Endothelial cell of umbilical vein (primary cell): ENCODE results near the gene ID2. TPM values are rescaled to one million over a fixed set of nuclear protein-coding genes. Genes with fewer than 3 reads are reported as not detected.

Experiments
- BruUV-seq: library from RNA; stranded (reverse); fragments of 400-500 nt; replicated peaks from 2 replicates; lab custom pipeline; 2021; lab: Mats Ljungman, UMichigan
- CTCF ChIA-PET: fragments of 300-600, 350-600 bp; sonication (Branson Sonifier 250); formaldehyde crosslinking; loops from one replicate; lab custom pipeline; 2021; ENCODE audit warnings: antibody characterized with exemption, inconsistent platforms; lab: Charles Lee
- POLR2A ChIA-PET: fragments of 300-600, 350-600 bp; sonication (Branson Sonifier 250); formaldehyde crosslinking; loops from one replicate; lab custom pipeline; 2021; ENCODE audit warnings: antibody characterized with exemption, inconsistent platforms; lab: Charles Lee
- DNase-seq: peaks from one replicate; pipeline ENCODE4 v3.0.0-alpha.2; 2011; ENCODE audit warnings: low read depth, low spot score
- FAIRE-seq: peaks from 2 replicates; lab custom pipeline; 2011; peaks lifted over from hg19 to GRCh38; lab: Jason Lieb, UNC
- H2AFZ ChIP-seq: 2 replicates; pipeline ENCODE4 v1.6.0; 2012; ENCODE audit warnings: low read depth, low read length, control low read depth, inconsistent platforms
- H3K27ac ChIP-seq: 2 replicates; pipeline ENCODE4 v1.5.1; 2011; ENCODE audit warnings: low read depth, mild to moderate bottlenecking, control low read depth, low read length, moderate library complexity; ENCODE audit not compliant: insufficient read depth
- H3K27me3 ChIP-seq, 2 experiments: 2 replicates each; pipeline versions ENCODE4 v1.6.0 to v1.6.1; 2011; ENCODE audit warnings: low read length in 2 of 2, mixed read lengths in 1 of 2; ENCODE audit not compliant: control insufficient read depth in 2 of 2, insufficient read depth in 2 of 2
- H3K36me3 ChIP-seq, 2 experiments: 2 replicates in 1 of 2; 3 replicates in 1 of 2; pipeline ENCODE4 v1.5.1; 2011; ENCODE audit warnings: low read length in 2 of 2, mild to moderate bottlenecking in 1 of 2, moderate library complexity in 1 of 2; ENCODE audit not compliant: control insufficient read depth in 2 of 2, insufficient read depth in 2 of 2; ENCODE audit errors: extremely low read depth in 1 of 2
- H3K4me1 ChIP-seq: 3 replicates; pipeline ENCODE4 v1.5.1; 2011; ENCODE audit warnings: mild to moderate bottlenecking, low read length; ENCODE audit not compliant: control insufficient read depth, insufficient read depth; ENCODE audit errors: extremely low read depth
- H3K4me2 ChIP-seq: 2 replicates; pipeline ENCODE4 v1.6.1; 2011; ENCODE audit warnings: low read length, control low read depth, mixed read lengths; ENCODE audit not compliant: insufficient read depth
- H3K4me3 ChIP-seq, 3 experiments: fragments of 200-600 bp in 1 of 3; sonication (generic), shearing (Covaris generic) in 1 of 3; replicated peaks in 1 of 3; 2 replicates each; pipeline ENCODE4 v1.5.1; 2011 to 2016; ENCODE audit warnings: control low read depth in 3 of 3, low read length in 3 of 3, mild to moderate bottlenecking in 2 of 3, inconsistent platforms in 1 of 3, low read depth in 1 of 3, moderate library complexity in 1 of 3; ENCODE audit not compliant: insufficient read depth in 1 of 3
- H3K79me2 ChIP-seq: 2 replicates; pipeline ENCODE4 v1.6.0; 2012; ENCODE audit warnings: low read length, inconsistent platforms; ENCODE audit not compliant: control insufficient read depth, insufficient read depth
- H3K9ac ChIP-seq: replicated peaks from 2 replicates; pipeline ENCODE3; 2011; ENCODE audit warnings: low read length, control low read depth; ENCODE audit not compliant: insufficient read depth; ENCODE audit errors: extremely low read depth
- H3K9me1 ChIP-seq: replicated peaks from 3 replicates; pipeline ENCODE4 v1.6.0; 2011; ENCODE audit warnings: mild to moderate bottlenecking, low read length; ENCODE audit not compliant: control insufficient read depth, insufficient read depth; ENCODE audit errors: extremely low read depth
- H3K9me3 ChIP-seq: replicated peaks from 2 replicates; pipeline ENCODE4 v1.5.1; 2012; ENCODE audit warnings: low read length, inconsistent platforms; ENCODE audit not compliant: control insufficient read depth, insufficient read depth
- H4K20me1 ChIP-seq: replicated peaks from 2 replicates; pipeline ENCODE3; 2011; ENCODE audit warnings: mild to moderate bottlenecking, low read length; ENCODE audit not compliant: control insufficient read depth, insufficient read depth; ENCODE audit errors: extremely low read depth
- CTCF ChIP-seq, 2 donors: IDR thresholded peaks; 1 replicate in 1 of 2; 2 replicates in 1 of 2; pipeline ENCODE4 v1.5.1; 2011; ENCODE audit warnings: low read length in 2 of 2, mild to moderate bottlenecking in 2 of 2, moderate library complexity in 2 of 2, control low read depth in 1 of 2, inconsistent platforms in 1 of 2, low read depth in 1 of 2; ENCODE audit not compliant: insufficient read depth in 1 of 2; ENCODE audit errors: extremely low read depth in 1 of 2
- EZH2 ChIP-seq: IDR thresholded peaks from 2 replicates; pipeline ENCODE4 v1.6.1; 2012; ENCODE audit warnings: borderline replicate concordance, low read depth, mild to moderate bottlenecking, moderate library complexity, low read length, inconsistent platforms; ENCODE audit not compliant: severe bottlenecking
- FOS ChIP-seq: IDR thresholded peaks from 2 replicates; pipeline ENCODE4 v1.6.1; 2011; ENCODE audit warnings: mild to moderate bottlenecking, low read length, moderate library complexity, borderline replicate concordance; ENCODE audit not compliant: insufficient read depth
- GATA2 ChIP-seq: IDR thresholded peaks from 2 replicates; pipeline ENCODE4 v1.7.0; 2011; ENCODE audit warnings: low read depth, mild to moderate bottlenecking, moderate library complexity, mixed read lengths, low read length; ENCODE audit not compliant: insufficient read length, insufficient read depth
- JUN ChIP-seq: IDR thresholded peaks from 2 replicates; pipeline ENCODE4 v1.6.1; 2011; ENCODE audit warnings: borderline replicate concordance, low read depth; ENCODE audit not compliant: insufficient read length, insufficient read depth
- MYC ChIP-seq: IDR thresholded peaks from one replicate; pipeline ENCODE4 v1.6.1; 2011; ENCODE audit warnings: mild to moderate bottlenecking, low read depth, low read length
- POLR2A ChIP-seq: IDR thresholded peaks from 2 replicates; pipeline ENCODE4 v1.6.1; 2012; ENCODE audit warnings: low read depth, mild to moderate bottlenecking, control low read depth, low read length
- POLR2AphosphoS5 ChIP-seq: IDR thresholded peaks from 2 replicates; pipeline ENCODE4 v1.6.1; 2012; ENCODE audit warnings: low read depth, mild to moderate bottlenecking, control low read depth, low read length, moderate library complexity; ENCODE audit not compliant: insufficient read depth
- dilution Hi-C: fragments of 300-500 bp; cut with MboI; formaldehyde crosslinking; loops from one replicate; pipeline ENCODE4 v1.15.0; 2019; ENCODE audit warnings: low sequenced_read_pairs; ENCODE audit not compliant: extremely low pct_ligation_motif_present
- intact Hi-C: fragments of 100-400 bp; cut with micrococcal nuclease; formaldehyde crosslinking; loops from one replicate; pipeline ENCODE4 v1.10.0; 2022
- polyA plus RNA-seq, 4 experiments: library from polyadenylated mRNA; depleted of rRNA in 3 of 4; stranded (reverse) in 3 of 4; unstranded in 1 of 4; fragments of >200 nt; gene quantifications; 2 replicates each; pipeline versions ENCODE4 v1.2.1 to v1.2.3, GENCODE V29; 2011 to 2012; ENCODE audit warnings: missing spikeins in 1 of 4
- total RNA-seq: library from RNA; stranded (reverse); gene quantifications from 2 replicates; pipeline ENCODE4 v1.2.3, GENCODE V29; 2021
- TF ChIP-seq, protein P1 (sequence below): IDR thresholded peaks from 2 replicates; pipeline ENCODE4 v1.6.1; 2011; ENCODE audit not compliant: insufficient read depth, insufficient read length

The ID2 gene
- total and polyA plus RNA-seq, 2 donors (not counting 3 experiments of a cell fraction or from before 2014, with no cell fraction given), result 4.1 to 29.1 TPM

DNA sequence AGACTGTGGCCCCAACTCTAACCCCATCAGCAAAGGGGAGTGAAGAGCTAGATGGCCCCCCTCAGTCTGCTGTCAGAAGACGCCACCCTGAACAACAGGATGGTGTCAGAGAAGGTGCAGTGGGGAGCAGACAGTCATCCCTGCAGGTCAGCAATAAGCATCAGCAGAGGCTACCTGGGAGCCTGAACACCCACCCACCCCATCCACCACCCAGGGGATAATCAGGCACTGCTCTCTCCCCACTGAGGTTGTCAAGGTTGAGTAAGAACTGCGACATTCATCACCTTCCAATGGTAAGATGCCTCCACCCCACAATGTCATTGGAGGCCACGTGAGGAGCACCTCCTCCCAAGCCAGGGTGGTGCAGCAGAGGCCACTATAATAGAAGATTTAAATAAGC lies 8.5 kb upstream of the ID2 start:
- Histone ChIP-seq H4K20me1 (no peaks in the 10 kb centered on the region), H3K9me3 (no peaks in the 10 kb centered on the region), H3K4me3 (no peak overlapping the region), H3K9me1 (no peaks in the 10 kb centered on the region), H3K36me3 (no peaks in the 10 kb centered on the region), H3K4me1 (peaks cover 21% of the 10 kb centered on the region), H3K9ac (no peak overlapping the region), H3K27ac (no peak overlapping the region), H3K4me2 (no peak overlapping the region), H3K27me3 (peaks cover 13 to 26% of the 10 kb centered on the region in 2 experiments), H2AFZ (no peak overlapping the region), H3K79me2 (no peaks in the 10 kb centered on the region)
- dilution Hi-C loops, result no loop called here
- DNase-seq (no peak), FAIRE-seq (no peak)
- BruUV-seq, result no TSS peak
- CTCF ChIA-PET, result interaction anchor here (1.9 kb wide), 1 partner anchor 1246 kb away, joined by 4 read pairs; no protein-coding TSS in a partner anchor
- TF ChIP-seq GATA2 (no peak), EZH2 (no peak), MYC (no peak), POLR2A (no peak), POLR2AphosphoS5 (no peak)
- TF ChIP-seq, protein P1, sequence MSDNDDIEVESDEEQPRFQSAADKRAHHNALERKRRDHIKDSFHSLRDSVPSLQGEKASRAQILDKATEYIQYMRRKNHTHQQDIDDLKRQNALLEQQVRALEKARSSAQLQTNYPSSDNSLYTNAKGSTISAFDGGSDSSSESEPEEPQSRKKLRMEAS, result no peak
- intact Hi-C loops, result no loop called here
- POLR2A ChIA-PET, result no interaction called here

DNA sequence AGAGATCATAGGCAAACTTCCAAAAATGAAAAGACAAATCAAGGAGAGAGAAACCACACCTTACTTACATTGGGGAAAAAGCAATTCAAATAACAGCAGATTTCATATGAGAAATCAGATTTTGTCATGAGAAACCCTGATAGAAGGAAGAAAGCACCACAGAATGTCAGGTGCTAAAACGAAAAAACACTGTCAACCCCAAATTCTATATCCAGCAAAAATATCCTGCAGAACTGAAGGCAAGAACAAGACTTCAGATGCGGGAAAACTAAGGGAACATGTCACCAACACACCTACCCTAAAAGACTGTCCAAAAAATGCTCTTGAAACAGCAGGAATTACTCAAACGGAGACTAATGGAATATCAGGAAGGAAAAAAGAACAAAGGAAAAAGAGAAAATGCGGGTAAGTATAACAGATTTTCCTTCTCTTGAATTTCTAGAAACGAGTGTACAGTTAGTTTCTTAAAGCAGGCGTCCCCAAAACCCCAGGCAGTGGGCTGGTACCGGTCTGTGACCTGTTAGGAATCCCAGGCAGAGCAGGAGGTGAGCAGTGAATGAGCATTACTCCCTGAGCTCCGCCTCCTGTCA lies 7.3 kb upstream of the ID2 start:
- POLR2A ChIA-PET, result no interaction called here
- TF ChIP-seq JUN, result no peak
- no peak for TF ChIP-seq EZH2
- no peak for TF ChIP-seq MYC
- TF ChIP-seq CTCF (IDR thresholded peaks at IDR 0.05; ENCODE audit: extremely low read depth in 1 of 2, insufficient read depth in 1 of 2, low read depth in 1 of 2, low read length in 2 of 2), result no peak
- no peak for TF ChIP-seq POLR2AphosphoS5
- TF ChIP-seq, protein P1, result no peak
- TF ChIP-seq POLR2A, result no peak
- no peak for TF ChIP-seq FOS
- TF ChIP-seq GATA2, result no peak
- no peak overlapping the region for H2AFZ ChIP-seq
- dilution Hi-C loops, result no loop called here
- no peaks in the 10 kb centered on the region for H3K79me2 ChIP-seq
- BruUV-seq, result no TSS peak
- no peaks in the 10 kb centered on the region for H3K9me1 ChIP-seq
- H3K27ac ChIP-seq, result no peak overlapping the region
- DNase-seq (no peak), FAIRE-seq (no peak)
- no peaks in the 10 kb centered on the region for H3K36me3 ChIP-seq
- H3K4me3 ChIP-seq, result no peak overlapping the region
- H4K20me1 ChIP-seq, result no peaks in the 10 kb centered on the region
- peaks cover 25% of the 10 kb centered on the region for H3K4me1 ChIP-seq
- CTCF ChIA-PET, result no interaction called here
- intact Hi-C loops, result loop anchor here (5.0 kb wide), 3 partner anchors 92 to 1757 kb away; partner anchors contain the start of gene RNF144A
- H3K9me3 ChIP-seq, result no peaks in the 10 kb centered on the region
- no peak overlapping the region for H3K9ac ChIP-seq
- H3K4me2 ChIP-seq, result no peak overlapping the region
- peaks cover 13 to 26% of the 10 kb centered on the region in 2 experiments for H3K27me3 ChIP-seq
